Astrocyte of the cerebellum (primary cell): ENCODE measurements around the gene DDX10.
"Not testable (repeated sequence)": the region's sequence is repeated elsewhere in the genome, so short reads cannot be mapped to it uniquely, and the experiment has no call there.

Experiments
- DNase-seq: peaks from one replicate; pipeline ENCODE4 v3.0.0-alpha.2; 2011; ENCODE audit warnings: low read depth
- H3K4me3 ChIP-seq: 2 replicates; pipeline ENCODE4 v1.5.1; 2011; ENCODE audit warnings: mild to moderate bottlenecking, low read depth, low read length, moderate library complexity
- in situ Hi-C: cut with HindIII; loops from 2 replicates; pipeline ENCODE4 v1.10.0; 2017; ENCODE audit warnings: low sequenced_read_pairs
- TF ChIP-seq, protein P1 (sequence below): IDR thresholded peaks from 2 replicates; pipeline ENCODE4 v1.5.1; 2012; ENCODE audit warnings: low read length, low read depth, moderate library complexity, mild to moderate bottlenecking; ENCODE audit errors: missing control alignments

DDX10 gene

DNA sequence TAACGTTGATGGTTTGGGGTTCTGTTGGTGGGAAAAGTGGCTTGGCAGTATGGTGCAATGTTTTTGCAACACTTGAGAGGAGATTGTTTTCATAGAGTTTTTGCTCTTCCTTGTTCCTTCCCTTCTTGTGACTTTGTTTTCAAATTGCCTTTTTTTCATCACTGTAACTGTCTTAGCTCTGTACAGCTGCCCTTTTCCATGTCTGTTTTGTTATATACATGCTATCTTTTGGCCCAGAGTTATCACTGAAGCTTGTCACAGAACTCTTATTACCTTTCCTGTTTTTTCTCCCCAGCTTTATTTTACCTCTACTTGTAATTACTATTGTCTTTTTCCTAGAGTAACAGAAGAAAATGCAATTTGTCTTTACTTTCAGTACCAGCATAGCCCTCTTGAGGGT is 154.1 kb downstream of the DDX10 start:
- TF ChIP-seq, protein P1, sequence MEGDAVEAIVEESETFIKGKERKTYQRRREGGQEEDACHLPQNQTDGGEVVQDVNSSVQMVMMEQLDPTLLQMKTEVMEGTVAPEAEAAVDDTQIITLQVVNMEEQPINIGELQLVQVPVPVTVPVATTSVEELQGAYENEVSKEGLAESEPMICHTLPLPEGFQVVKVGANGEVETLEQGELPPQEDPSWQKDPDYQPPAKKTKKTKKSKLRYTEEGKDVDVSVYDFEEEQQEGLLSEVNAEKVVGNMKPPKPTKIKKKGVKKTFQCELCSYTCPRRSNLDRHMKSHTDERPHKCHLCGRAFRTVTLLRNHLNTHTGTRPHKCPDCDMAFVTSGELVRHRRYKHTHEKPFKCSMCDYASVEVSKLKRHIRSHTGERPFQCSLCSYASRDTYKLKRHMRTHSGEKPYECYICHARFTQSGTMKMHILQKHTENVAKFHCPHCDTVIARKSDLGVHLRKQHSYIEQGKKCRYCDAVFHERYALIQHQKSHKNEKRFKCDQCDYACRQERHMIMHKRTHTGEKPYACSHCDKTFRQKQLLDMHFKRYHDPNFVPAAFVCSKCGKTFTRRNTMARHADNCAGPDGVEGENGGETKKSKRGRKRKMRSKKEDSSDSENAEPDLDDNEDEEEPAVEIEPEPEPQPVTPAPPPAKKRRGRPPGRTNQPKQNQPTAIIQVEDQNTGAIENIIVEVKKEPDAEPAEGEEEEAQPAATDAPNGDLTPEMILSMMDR = no peak
- no peak for DNase-seq
- in situ Hi-C loops = no loop called here
- H3K4me3 ChIP-seq = no peak overlapping the region

DNA sequence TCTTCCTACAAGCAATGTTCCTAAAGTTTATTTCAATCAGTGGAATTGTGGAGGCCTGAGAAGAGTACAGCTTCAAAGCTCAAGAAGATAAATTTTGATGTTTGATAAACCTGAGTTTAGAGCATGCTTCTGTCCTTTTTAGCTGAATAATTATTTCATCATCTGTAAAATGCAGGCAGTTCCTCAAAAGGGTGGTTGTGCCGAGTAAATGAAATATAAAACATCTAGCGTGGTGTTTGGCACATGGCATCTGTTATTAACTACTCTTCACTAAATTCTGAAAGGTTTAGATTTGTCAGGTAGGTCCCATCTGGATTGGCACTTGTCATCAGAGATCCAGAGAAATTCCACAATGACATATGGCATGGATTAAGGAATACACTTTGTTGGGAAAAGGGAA is 155.1 kb downstream of the DDX10 start:
- DNase-seq = no peak
- TF ChIP-seq, protein P1 = no peak
- H3K4me3 ChIP-seq = no peak overlapping the region
- in situ Hi-C loops = no loop called here

DNA sequence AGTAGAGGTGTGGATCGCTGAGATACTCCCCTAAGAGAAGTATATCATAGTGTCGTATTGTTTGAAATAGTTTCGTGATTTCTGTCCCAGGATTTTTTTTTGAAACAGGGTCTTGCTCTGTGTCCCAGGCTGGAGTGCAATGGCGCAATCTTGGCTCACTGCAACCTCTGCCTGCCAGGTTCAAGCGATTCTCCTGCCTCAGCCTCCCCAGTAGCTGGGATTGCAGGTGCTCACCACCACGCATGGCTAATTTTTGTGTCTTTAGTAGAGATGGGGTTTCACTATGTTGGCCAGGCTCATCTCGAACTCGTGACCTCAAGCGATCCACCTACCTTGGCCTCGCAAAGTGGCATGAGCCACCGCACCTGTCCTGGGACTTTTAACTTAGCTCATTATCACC is 159.1 kb downstream of the DDX10 start:
- DNase-seq, in situ Hi-C loops, H3K4me3 ChIP-seq: not testable (repeated sequence)

DNA sequence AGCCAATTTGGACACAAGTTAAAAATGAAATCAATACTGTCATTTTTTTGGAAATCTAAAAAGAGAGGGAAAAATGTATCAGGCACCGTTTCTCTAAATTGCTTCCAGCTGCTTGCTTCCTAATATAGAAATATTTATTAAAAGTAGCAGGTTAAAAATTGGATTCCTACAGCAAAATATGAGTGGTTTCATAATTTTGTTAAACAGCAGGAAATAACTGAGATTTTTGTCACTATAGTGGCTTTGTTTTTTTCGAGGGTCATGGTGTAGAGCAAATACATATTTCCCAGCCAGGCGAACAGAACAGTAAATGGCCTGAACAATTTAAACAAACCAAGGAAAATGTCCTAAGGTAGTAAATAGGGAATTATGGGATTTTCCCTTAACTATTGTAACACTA is 159.7 kb downstream of the DDX10 start:
- TF ChIP-seq, protein P1 = no peak
- DNase-seq = no peak
- no peak overlapping the region for H3K4me3 ChIP-seq
- in situ Hi-C loops = no loop called here

DNA sequence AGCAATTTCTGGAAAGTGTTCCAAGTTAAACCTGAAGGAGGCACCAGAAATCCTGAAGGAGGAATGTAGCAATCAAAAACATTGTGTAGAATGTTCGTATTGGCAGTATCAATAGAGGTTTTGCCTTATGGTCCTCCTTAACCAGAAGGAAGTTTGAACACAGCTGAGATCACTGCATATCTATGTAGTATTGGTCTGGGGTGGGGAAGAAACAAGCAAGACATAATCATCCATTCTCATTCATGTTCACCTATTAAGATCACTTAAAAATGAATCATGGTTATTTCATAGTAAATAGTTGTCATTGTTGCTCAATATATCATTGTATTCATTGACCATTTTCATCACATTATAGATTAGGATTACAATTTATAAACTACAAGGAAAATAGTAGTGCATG is 160.5 kb downstream of the DDX10 start:
- DNase-seq = no peak
- TF ChIP-seq, protein P1 = no peak
- in situ Hi-C loops = no loop called here

DNA sequence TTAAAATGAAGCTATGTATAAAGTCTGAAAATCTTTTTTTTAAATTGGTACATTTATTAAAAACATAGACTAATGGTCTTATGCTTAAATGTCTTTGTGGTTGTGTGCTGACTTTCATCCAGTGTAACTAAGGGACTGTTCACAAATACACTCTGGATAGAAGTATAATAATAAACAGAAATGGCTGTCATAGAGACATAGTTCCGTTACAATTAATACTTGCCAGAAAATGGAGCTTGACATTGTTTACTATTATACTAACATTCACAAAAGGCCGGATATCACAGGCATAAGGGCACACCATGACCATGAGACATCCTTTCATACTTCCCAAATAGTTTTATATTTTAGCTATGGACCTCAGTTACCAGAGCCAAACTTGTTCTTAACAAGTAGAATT is 161.3 kb downstream of the DDX10 start:
- DNase-seq = no peak
- in situ Hi-C loops = no loop called here
- no peak overlapping the region for H3K4me3 ChIP-seq
- TF ChIP-seq, protein P1 = no peak

More for the DNA sequence above, 160.5 kb downstream of the DDX10 start:
- no peak overlapping the region for H3K4me3 ChIP-seq

DNA sequence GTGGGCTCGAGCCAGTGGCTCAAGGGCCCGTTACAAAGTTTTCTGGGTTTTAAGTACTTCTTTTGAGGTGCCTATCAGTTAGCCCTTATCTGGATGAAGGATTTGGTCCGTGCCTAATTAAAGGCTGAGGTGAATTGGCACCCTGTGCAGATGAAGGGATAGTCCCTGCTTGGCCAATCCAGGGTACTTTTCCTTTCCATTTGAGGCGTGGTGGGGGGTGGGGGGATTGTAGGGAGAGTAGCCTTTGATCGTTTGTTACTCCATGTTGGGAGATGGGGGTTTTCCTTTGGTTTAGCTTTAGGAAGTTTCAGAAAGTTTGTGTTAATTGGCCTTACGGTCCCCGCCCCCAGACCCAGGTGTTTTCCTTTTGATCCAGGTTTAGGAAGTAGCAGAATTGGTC is 170.8 kb downstream of the DDX10 start:
- DNase-seq = no peak
- no peak overlapping the region for H3K4me3 ChIP-seq
- in situ Hi-C loops = no loop called here
- TF ChIP-seq, protein P1 = no peak
